NCI-H524 treated with DMSO at 0.1 percent for 48 hours (cell line): ENCODE data around the gene F2RL1.
A peak's percentile ranks its signal among the peaks of the same experiment; 100 is the strongest.
"Not testable (repeated sequence)": the region's sequence is repeated elsewhere in the genome, so short reads cannot be mapped to it uniquely, and the experiment has no call there.

Source experiments
- DNase-seq: peaks from one replicate; lab custom pipeline; 2025; lab: John Stamatoyannopoulos, UW

Gene F2RL1

GRCh38 chr5:76805821-76806505 is 12.9 kb upstream of the F2RL1 start:
- no peak for DNase-seq

GRCh38 chr5:76807296-76807695 is 11.5 kb upstream of the F2RL1 start:
- DNase-seq, result no peak

- DNase-seq, result peak; percentile 49
These were observed 10.6 kb upstream of the F2RL1 start for GRCh38 chr5:76808141-76808691.

DNA sequence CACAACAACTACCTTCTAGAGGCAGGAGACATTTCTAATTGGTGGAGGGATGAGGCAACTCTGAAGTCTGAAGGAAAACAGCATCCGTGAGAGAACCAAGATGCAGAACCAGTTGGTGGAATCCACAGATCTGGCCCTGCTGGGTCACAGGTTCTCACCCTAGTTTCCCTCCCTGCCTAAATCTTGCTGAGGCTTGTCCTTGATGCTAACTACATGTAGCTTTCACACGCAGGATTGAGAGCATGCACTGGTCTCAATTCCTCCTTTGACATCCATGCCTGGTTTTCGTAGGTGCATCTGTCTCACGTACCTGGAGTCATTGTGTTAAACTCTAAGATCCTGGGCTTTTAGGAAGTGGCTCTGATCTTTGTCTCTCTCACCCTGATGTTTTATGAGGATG is 9.7 kb upstream of the F2RL1 start:
- DNase-seq, result no peak

DNA sequence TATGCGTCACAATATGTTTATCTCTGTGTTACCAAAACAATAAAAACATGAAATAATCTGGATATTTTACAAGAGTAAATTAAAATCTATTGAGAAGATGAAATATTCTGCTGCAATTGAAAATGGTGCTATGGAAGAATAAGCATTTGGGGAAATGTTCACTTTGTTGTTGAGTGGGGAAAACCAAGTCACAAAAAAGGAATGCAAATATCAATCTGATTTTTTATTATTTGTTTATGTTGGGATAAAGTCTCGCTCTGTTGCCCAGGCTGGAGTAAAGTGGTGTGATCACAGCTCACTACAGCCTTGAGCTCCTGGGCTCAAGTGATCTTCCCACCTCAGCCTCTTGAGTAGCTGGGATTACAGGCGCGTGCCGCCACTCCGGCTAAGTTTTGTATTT is 8.6 kb upstream of the F2RL1 start:
- DNase-seq, result no peak

GRCh38 chr5:76811214-76811613 is 7.6 kb upstream of the F2RL1 start:
- DNase-seq, result peak; percentile 73

- not testable (repeated sequence) for DNase-seq
These were observed 6.6 kb upstream of the F2RL1 start for GRCh38 chr5:76812209-76812608.

DNA sequence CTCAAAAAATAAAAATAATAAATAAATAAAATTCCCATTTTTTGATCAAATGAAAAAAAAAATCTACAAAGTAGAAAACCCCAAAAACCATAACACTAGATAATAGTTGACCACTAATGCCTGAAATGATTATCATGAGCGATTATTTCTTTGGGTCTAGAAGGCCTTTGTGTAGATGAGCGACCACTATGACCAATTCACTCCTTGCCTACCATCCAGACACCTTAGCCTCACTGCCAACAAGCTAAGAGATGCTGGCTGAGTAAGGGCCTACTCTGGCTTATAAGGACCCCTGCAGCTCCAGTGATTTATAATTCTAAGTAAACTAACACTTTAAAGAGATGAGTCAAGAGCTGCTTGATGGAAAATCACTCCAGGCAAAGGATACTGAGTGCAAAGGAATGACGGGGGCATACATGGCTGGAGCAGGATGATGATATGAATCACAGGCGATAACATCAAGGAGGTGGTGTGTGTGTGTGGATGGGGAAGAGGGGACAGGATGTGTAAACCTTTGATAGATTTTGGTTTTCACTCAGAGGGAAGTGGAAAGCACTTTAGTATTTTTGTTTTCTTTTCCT is 4.8 kb upstream of the F2RL1 start:
- DNase-seq, result no peak

DNA sequence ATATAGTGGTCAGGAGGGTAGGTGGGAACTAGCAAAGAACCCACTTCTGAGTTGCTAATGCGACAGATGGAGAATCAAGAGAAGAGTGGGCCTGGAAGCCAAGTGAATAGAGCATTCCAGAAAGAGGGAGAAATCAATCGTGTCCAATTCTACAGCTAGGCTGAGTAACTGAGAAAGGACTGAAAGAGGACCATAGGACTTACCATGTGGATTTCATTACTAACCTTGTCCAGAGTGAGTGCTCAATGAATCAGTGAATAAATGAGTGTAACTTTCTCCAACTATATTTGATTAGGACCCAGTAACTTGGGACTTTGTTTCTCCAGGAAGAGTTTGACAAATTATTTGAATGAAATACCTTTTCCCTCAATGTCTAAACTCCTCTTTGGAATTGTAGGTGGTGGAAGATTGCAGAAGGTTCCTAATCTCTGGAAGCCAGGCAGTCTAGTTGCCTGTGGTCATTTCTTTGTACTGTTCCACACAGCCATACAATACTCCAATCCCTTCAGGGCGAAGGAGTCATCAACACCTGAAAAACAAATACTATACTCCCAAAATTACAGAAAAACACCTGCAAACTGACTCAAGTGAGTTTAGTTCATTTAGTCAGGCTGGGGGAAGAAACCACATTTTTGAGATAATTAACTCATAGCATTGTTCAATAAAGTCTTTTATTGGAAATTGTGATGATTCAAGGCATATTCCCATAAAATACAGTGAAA is 2.6 kb upstream of the F2RL1 start:
- DNase-seq, result no peak

GRCh38 chr5:76819851-76820525 is 1.2 kb downstream of the F2RL1 start:
- DNase-seq, result no peak

DNA sequence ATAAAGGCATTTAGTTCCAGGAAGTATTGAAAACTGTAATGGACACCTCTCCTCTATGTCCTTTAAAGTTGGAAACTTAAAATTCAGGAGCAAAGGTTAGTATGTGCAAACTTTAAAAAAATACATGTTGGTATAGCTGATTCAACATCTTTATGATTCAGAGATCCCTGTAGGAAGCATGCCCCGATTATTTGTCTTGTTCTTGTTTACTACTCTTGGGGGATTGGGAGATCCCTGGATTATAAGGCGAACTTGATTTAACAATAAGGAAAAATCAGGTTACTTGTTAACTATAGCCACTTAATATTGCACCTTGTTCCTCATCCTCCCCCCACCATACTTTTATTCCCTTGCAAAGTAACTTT is 1.7 kb downstream of the F2RL1 start:
- no peak for DNase-seq

GRCh38 chr5:76821136-76821535 is 2.3 kb downstream of the F2RL1 start:
- DNase-seq, result no peak

GRCh38 chr5:76822105-76822731 is 3.4 kb downstream of the F2RL1 start:
- DNase-seq, result not testable (repeated sequence)

DNA sequence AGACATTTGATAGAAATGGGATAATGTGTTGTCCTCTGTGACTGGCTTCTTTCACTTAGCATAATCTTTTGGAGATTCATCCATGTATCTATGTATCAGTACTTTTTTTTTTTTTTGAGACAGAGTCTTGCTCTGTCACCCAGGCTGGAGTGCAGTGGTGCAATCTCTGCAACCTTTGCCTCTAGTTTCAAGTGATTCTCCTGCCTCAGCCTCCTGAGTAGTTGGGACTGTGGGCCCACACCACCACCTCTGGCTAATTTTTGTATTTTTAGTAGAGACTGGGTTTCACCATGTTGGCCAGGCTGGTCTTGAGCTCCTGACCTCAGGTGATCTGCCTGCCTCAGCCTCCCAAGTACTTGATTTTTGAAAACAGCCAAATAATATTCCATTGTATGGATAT is 7.6 kb downstream of the F2RL1 start:
- not testable (repeated sequence) for DNase-seq

DNA sequence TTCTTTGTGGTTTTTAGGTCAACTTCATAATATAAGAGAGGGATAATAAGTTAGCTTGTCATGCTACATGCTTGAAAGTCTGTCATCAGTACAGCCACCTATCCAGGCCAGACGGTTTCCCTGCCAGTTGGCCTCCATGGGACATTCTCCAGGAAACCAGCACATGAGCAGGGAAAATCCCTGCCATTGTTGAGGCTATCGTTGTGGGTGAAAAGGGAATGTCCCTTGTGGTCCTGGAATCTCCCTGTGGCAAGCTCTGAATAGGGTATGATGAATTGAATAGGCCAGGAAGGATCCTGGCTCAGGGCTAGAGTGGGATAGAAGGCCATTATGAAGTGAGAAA is 12.3 kb downstream of the F2RL1 start:
- no peak for DNase-seq

- no peak for DNase-seq
These were observed 17.4 kb downstream of the F2RL1 start for GRCh38 chr5:76836181-76836580.

DNA sequence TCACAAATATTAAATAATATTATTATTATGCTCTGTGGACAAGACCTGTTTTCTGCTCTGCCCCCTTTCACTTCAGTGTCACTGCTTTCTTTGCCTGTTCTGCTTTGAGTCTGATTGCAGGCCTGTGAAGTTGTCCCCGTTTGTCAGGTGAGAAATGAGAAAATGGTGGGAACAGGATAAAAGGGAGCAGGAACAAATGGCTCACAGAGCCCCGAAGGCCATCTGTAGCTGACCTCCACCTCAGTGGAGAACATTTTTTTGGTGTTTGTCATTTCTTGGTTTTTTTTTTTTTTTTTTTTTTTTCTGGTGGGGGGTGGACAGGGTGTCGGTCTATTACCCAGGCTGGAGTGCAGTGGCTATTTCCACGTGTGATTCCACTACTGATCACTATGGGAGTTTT is 17.8 kb downstream of the F2RL1 start:
- no peak for DNase-seq

DNA sequence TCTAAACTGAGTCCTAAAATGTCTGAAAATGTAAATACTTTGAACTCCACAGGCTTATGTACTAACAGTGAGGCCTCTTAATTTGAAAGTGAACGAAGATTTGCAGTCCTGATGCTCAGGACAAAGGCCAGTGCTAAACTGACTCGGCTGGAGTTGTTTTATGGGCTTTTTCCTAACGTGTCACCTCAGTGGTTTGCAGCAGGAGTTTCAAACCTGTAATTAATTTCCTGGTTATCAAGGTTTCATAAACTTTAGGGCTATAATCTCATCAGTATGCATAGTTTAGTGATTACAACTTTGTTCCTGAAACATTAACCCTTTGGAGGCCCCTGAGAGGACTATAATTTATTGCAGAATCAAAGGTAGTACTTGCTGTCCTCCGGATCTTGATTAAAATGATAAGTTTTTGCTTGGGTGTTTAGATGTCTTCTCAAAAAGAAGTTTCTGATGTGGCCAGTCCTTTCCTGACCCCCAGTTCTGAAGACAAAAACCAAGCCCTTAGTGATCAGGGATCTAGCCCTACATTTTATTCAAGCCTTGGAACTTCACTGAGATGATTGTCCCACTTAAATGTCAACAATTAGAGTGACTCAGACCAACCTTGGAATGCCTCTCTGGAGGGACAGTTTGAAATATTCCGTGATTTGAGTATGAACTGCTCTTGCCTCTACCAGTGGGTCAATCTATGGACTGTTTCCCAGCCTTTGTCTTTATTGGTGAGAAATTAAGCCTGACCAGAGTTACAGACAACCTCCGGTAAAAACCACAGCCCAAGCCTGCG is 19.8 kb downstream of the F2RL1 start:
- no peak for DNase-seq

DNA sequence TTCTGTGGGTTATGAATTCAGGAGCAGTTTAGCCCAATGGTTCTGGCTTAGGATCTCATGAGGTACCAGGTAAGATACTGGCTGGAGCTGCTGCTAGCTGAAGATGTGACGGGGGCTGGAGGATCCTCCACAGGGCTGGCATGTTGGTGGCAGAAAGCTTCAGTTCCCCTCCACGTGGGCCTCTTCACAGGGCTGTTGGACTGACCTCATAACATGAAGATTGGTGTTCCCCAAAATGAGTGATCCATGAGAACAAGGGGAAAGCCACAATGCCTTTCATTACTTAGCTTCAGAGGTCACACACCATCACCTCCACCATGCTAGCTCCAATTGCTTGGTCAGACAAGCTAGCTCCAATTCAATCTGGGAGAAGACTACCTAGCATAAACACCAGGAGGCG is 22.5 kb downstream of the F2RL1 start:
- DNase-seq, result no peak

DNA sequence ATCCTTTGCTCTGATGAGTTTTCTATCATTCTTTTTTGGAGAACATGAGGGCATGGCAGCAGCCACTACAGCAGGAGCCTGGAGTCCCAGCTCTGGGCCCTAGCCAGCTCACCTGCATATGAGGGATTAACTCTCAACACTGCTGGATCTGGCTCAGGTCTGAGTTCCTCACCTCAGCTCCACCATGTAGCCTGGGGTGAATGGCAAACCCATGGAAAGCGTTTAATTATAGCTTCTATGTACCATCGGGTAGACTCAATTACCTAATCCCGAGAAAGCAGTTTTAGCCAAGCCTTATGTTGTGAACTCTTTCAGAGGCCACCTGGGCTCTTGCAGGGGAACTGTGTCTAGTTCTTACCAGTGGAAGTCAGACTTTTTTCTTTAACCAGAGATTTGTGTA is 27.1 kb downstream of the F2RL1 start:
- no peak for DNase-seq
